ENCODE data around the gene SLC35B4. TPM values are rescaled to one million over a fixed set of nuclear protein-coding genes. Genes with fewer than 3 reads are reported as not detected.
"Not testable (repeated sequence)": the region's sequence is repeated elsewhere in the genome, so short reads cannot be mapped to it uniquely, and the experiment has no call there.

SLC35B4 gene
- total RNA-seq, 2 donors from 2014 or later = 35.6 to 42.2 TPM

GRCh38 chr7:134300988-134301387, 15.7 kb downstream of the SLC35B4 start:
- H3K9me3 Mint-ChIP-seq = no peaks in the 10 kb centered on the region
- peaks cover 58% of the 10 kb centered on the region for H3K36me3 Mint-ChIP-seq (ENCODE audit: low read depth)
- Histone ChIP-seq H3K9ac (ENCODE audit: extremely low read depth, low read length, poor library complexity, severe bottlenecking) (no peak overlapping the region), H3K27ac (ENCODE audit: low read depth, low read length) (no peak overlapping the region), H3K4me1 (ENCODE audit: control insufficient read depth, insufficient read depth, low read length) (no peaks in the 10 kb centered on the region), H3K27me3 (ENCODE audit: control insufficient read depth, insufficient read depth, low read length, poor library complexity, severe bottlenecking) (no peaks in the 10 kb centered on the region), H3K36me3 (ENCODE audit: control insufficient read depth, insufficient read depth, low read length) (peaks cover 80% of the 10 kb centered on the region), H3K9me3 (ENCODE audit: control insufficient read depth, low read length) (no peaks in the 10 kb centered on the region), H3K4me3 (ENCODE audit: low read length) (no peak overlapping the region)
- no peaks in the 10 kb centered on the region for H3K4me1 Mint-ChIP-seq
- no peak for DNase-seq
- no peak overlapping the region for H3K27ac Mint-ChIP-seq
- no peak for TF ChIP-seq CTCF (conservative IDR thresholded peaks at IDR 0.05)
- H3K27me3 Mint-ChIP-seq (ENCODE audit: insufficient read depth) = no peaks in the 10 kb centered on the region
- 91 to 95% methylated on average over 2 of the region's 2 CpGs for WGBS, 2 experiments (ENCODE audit: insufficient coverage in 1 of 2, insufficient read length in 1 of 2)
- no peak overlapping the region for H3K4me3 Mint-ChIP-seq

GRCh38 chr7:134298902-134299683, 17.6 kb downstream of the SLC35B4 start:
- no peak overlapping the region for H3K4me3 ChIP-seq (ENCODE audit: low read length)
- H3K4me1 Mint-ChIP-seq = no peaks in the 10 kb centered on the region
- H3K9me3 ChIP-seq (ENCODE audit: control insufficient read depth, low read length) = no peaks in the 10 kb centered on the region
- H3K27me3 ChIP-seq (ENCODE audit: control insufficient read depth, insufficient read depth, low read length, poor library complexity, severe bottlenecking) = no peaks in the 10 kb centered on the region
- H3K4me1 ChIP-seq (ENCODE audit: control insufficient read depth, insufficient read depth, low read length) = no peaks in the 10 kb centered on the region
- H3K36me3 Mint-ChIP-seq (ENCODE audit: low read depth) = peaks cover 62% of the 10 kb centered on the region
- no peaks in the 10 kb centered on the region for H3K27me3 Mint-ChIP-seq (ENCODE audit: insufficient read depth)
- TF ChIP-seq CTCF (conservative IDR thresholded peaks at IDR 0.05) = no peak
- no peak overlapping the region for H3K27ac Mint-ChIP-seq
- no peak overlapping the region for H3K4me3 Mint-ChIP-seq
- no peaks in the 10 kb centered on the region for H3K9me3 Mint-ChIP-seq
- DNase-seq = no peak
- WGBS, 2 experiments (ENCODE audit: insufficient coverage in 1 of 2, insufficient read length in 1 of 2) = 80 to 81% methylated on average over 6 to 10 of the region's 10 CpGs
- H3K27ac ChIP-seq (ENCODE audit: low read depth, low read length) = no peak overlapping the region
- peaks cover 85% of the 10 kb centered on the region for H3K36me3 ChIP-seq (ENCODE audit: control insufficient read depth, insufficient read depth, low read length)
- no peak overlapping the region for H3K9ac ChIP-seq (ENCODE audit: extremely low read depth, low read length, poor library complexity, severe bottlenecking)

GRCh38 chr7:134297489-134297888, 19.2 kb downstream of the SLC35B4 start:
- Histone ChIP-seq H3K36me3 (ENCODE audit: control insufficient read depth, insufficient read depth, low read length) (peaks cover 75% of the 10 kb centered on the region), H3K9me3 (ENCODE audit: control insufficient read depth, low read length) (no peaks in the 10 kb centered on the region), H3K4me1 (ENCODE audit: control insufficient read depth, insufficient read depth, low read length) (no peaks in the 10 kb centered on the region), H3K27me3 (ENCODE audit: control insufficient read depth, insufficient read depth, low read length, poor library complexity, severe bottlenecking) (no peaks in the 10 kb centered on the region), H3K27ac (ENCODE audit: low read depth, low read length) (no peak overlapping the region), H3K4me3 (ENCODE audit: low read length) (no peak overlapping the region), H3K9ac (ENCODE audit: extremely low read depth, low read length, poor library complexity, severe bottlenecking) (no peak overlapping the region)
- H3K9me3 Mint-ChIP-seq = no peaks in the 10 kb centered on the region
- no peaks in the 10 kb centered on the region for H3K27me3 Mint-ChIP-seq (ENCODE audit: insufficient read depth)
- WGBS, 2 experiments (ENCODE audit: insufficient coverage in 1 of 2, insufficient read length in 1 of 2) = 98 to 100% methylated on average over 1 to 2 of the region's 2 CpGs
- TF ChIP-seq CTCF (conservative IDR thresholded peaks at IDR 0.05) = no peak
- H3K4me1 Mint-ChIP-seq = no peaks in the 10 kb centered on the region
- H3K27ac Mint-ChIP-seq = no peak overlapping the region
- peaks cover 56% of the 10 kb centered on the region for H3K36me3 Mint-ChIP-seq (ENCODE audit: low read depth)
- H3K4me3 Mint-ChIP-seq = no peak overlapping the region
- DNase-seq = no peak

- H3K9me3 ChIP-seq (ENCODE audit: control insufficient read depth, low read length); H3K4me1 Mint-ChIP-seq; DNase-seq; H3K4me3 Mint-ChIP-seq; H3K27me3 ChIP-seq (ENCODE audit: control insufficient read depth, insufficient read depth, low read length, poor library complexity, severe bottlenecking); H3K27ac ChIP-seq (ENCODE audit: low read depth, low read length); H3K4me3 ChIP-seq (ENCODE audit: low read length); H3K9ac ChIP-seq (ENCODE audit: extremely low read depth, low read length, poor library complexity, severe bottlenecking); H3K9me3 Mint-ChIP-seq; H3K27me3 Mint-ChIP-seq (ENCODE audit: insufficient read depth); H3K4me1 ChIP-seq (ENCODE audit: control insufficient read depth, insufficient read depth, low read length); H3K27ac Mint-ChIP-seq: not testable (repeated sequence)
- peaks cover 60% of the 10 kb centered on the region for H3K36me3 ChIP-seq (ENCODE audit: control insufficient read depth, insufficient read depth, low read length)
- H3K36me3 Mint-ChIP-seq (ENCODE audit: low read depth) = peaks cover 59% of the 10 kb centered on the region
- 83 to 91% methylated on average over 6 to 7 of the region's 7 CpGs for WGBS, 2 experiments (ENCODE audit: insufficient coverage in 1 of 2, insufficient read length in 1 of 2)
These were observed 20.7 kb downstream of the SLC35B4 start for GRCh38 chr7:134295982-134296381.

Measured in endodermal cell (in vitro differentiated cells).